ENCODE data around the gene AHNAK.
A peak's percentile ranks its signal among the peaks of the same experiment; 100 is the strongest.

The AHNAK gene

GRCh38 chr11:62494246-62494645 is 52.4 kb downstream of the AHNAK start:
- no peak for DNase-seq (ENCODE audit: low read depth)

- DNase-seq (ENCODE audit: low read depth): no peak
Measured at GRCh38 chr11:62493801-62494200, 52.8 kb downstream of the AHNAK start.

- no peak for DNase-seq (ENCODE audit: low read depth)
Measured at GRCh38 chr11:62492586-62492985, 54.0 kb downstream of the AHNAK start.

- DNase-seq (ENCODE audit: low read depth): no peak
Measured at GRCh38 chr11:62491571-62492329, 54.9 kb downstream of the AHNAK start.

- DNase-seq (ENCODE audit: low read depth): no peak
Measured at GRCh38 chr11:62489204-62489603, 57.4 kb downstream of the AHNAK start.

DNA sequence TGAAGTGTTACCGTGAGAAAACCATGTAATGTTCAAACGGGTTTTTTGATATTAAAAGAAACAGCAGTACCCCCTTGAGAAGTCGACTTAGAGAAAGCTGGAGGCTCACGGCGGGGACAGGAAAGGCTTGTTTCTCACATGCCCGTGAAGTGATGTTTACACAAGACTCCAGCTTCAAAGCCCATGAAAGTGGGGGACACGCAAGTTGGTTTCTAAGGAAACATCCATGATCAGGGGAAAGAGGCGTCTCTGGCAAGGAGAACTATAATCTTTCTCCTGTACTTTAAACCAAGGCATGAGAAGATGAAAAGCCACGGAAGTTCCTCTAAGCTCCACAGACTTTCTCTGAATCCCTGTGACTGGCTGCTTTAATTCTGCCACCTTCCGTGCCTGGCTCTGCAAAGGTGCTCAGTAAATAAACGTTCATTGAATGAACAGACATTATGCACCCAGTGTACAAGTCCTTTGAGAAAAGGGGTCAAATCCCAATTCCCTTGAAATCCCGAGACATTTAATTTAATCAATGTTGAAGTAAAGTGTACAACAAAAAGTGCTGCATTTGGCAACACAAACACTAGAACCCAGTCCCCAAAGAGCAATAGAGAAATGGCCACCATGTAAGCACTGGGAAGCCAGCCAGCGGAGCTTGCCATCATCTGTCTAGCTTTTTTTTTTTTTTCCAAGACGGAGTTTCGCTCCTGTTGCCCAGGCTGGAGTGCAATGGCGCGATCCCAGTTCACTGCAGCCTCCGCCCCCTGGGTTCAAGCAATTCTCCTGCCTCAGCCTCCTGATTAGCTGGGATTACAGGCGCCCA is 58.7 kb downstream of the AHNAK start:
- DNase-seq (ENCODE audit: low read depth): no peak

GRCh38 chr11:62487136-62487535 is 59.5 kb downstream of the AHNAK start:
- no peak for DNase-seq (ENCODE audit: low read depth)

DNA sequence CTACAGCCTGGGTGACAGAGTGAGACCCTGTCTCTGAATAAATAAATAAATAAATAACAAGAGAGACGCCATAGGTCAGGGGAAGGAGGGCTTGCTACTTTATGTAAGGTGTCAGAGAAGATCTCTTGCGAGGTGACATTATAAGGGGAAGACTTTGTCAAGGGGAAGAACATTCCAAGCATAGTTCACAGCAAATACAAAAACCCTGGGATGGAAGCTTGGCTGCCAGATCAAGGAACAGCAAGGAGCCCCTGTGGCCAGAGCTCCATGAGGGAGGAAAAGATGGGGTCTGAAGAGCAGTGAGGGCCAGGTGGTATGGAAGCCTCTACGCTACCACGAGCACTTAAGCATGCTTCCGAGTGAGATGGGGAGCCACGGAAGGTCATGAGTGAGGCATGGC is 62.3 kb downstream of the AHNAK start:
- no peak for DNase-seq (ENCODE audit: low read depth)

DNA sequence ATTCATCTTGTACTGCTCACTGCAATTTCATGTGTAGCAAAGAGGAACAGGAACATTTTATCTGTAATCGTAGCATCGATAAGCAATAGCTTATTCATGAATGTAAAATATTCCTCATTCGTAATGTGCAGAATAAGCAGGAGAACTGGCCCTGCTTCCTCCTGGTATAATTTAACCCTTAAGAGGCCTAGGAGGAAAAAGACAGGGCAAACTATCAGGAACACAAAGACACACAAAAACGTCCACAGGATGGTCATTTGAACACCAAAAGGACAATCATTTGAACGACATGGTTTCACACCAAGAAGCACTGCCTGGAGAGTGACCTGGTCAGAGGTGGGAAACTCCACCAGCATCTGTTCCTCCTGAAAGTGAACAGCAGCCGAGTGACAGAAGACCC is 63.9 kb downstream of the AHNAK start:
- DNase-seq (ENCODE audit: low read depth): no peak

GRCh38 chr11:62479631-62480201 is 66.9 kb downstream of the AHNAK start:
- DNase-seq (ENCODE audit: low read depth): no peak

DNA sequence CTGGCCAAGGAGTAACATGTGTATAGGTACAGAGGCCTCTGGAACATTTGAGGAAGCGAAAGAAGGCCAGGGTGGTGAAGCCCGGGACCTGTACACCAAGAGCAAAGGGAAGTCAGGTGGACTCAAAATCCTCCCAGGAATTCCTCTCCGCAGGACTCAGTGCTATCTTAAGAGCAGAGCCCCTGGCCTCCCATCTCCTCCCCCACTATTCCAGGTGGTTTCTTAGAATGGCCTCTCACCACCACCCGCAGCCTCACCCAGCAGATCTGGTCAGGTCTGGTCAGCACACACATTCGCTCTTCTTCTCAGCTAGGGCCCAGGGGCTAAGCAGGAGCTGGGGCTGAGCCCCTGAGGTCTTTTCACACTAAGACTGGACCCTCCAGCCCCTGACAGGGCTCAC is 68.7 kb downstream of the AHNAK start:
- no peak for DNase-seq (ENCODE audit: low read depth)

- peak; percentile 41 for DNase-seq (ENCODE audit: low read depth)
Measured at GRCh38 chr11:62472063-62472884, 74.3 kb downstream of the AHNAK start.

DNA sequence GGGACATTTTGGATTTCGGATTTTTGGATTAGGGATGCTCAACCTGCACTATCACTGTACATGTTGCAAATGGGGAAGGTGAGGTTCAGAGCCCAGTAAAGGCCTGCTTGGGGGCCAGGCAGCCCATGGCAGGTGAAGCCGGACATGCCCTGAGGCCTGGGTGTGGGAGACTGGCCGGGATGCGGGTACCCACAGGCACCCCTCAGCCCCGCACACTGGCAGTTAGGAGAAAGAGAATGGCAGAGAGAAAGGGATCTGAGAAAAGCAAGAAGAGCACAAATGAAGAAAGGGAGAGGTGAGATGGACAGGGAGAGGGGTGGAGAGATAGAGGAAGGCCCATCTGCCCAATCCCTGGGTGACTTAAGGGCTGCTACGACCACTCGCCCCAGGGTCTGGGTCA is 75.0 kb downstream of the AHNAK start:
- DNase-seq (ENCODE audit: low read depth): no peak

GRCh38 chr11:62468577-62468976 is 78.0 kb downstream of the AHNAK start:
- no peak for DNase-seq (ENCODE audit: low read depth)

DNA sequence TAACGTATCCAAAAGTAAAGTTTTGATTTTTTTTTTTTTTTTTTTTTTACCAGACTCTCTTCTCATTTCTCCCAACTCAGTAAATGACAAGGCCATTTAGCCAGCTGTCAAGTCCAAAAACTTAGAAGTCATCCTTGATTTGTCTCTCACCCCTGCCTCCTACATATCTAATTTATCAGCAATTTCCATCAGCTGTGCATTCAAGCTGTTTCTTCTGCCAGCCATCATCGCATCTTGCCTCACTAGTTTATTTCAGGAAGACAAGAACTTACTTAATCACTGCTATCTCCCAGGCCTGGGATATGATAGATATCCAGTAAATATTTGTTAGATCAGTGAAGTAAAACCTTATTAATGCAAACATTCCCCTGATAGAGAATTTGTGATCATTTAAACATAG is 80.2 kb downstream of the AHNAK start:
- DNase-seq (ENCODE audit: low read depth): no peak

- DNase-seq (ENCODE audit: low read depth): no peak
Measured at GRCh38 chr11:62464655-62465054, 82.0 kb downstream of the AHNAK start.

DNA sequence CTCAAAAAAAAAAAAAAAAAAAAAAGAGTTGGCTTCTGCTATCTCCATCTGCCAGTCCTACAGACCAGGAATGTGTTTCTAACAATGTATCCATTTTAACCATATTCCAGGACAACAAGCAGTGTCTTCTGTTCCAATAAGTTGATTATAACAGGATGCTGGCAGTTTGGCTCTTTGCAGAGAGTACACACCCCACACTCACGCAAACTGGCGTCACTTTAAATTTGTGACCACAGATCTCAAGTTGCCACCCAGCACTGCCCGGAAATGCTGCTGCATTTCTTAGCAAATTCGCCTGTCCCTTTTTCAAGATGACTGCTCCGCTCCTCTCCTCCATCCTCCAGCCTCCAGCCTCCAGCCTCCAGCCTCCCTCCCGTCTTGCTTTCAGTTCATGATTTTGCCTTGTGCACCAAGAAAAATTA is 83.5 kb downstream of the AHNAK start:
- no peak for DNase-seq (ENCODE audit: low read depth)

- DNase-seq (ENCODE audit: low read depth): no peak
Measured at GRCh38 chr11:62462508-62462892, 84.1 kb downstream of the AHNAK start.

DNA sequence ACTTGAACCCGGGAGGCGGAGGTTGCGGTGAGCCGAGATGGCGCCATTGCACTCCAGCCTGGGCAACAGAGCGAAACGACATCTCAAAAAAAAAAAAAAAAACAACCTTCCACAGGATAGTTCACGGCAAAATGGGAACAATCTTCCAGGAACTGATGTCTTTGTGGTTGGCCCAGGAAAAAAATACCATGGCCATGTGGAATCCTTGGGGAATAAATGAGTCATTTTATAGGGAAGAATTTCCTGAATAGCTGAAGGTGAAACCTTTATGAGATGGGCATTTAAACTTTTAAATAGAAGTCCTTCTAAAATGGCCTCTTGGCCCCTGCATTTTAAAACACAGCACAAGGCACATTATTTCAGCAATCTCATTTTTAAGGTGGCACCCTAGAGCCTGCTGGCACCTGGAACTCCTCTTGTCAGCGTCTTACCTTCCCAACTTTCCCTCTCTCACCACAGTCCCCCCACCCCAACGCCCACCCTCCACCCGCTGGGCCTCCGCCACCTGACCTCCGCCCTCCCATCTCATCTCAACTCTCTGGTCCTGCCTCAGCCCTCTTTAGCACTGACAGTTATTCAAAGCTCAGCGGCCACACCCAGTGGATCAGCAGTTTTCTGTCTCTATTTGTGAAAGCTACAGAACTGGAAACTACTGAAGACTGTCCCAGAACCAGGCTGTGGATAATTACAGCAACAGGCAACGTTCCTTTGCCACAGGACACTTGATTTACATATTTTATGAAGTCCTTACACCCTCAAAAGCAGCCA is 84.7 kb downstream of the AHNAK start:
- DNase-seq (ENCODE audit: low read depth): peak; percentile 72

DNA sequence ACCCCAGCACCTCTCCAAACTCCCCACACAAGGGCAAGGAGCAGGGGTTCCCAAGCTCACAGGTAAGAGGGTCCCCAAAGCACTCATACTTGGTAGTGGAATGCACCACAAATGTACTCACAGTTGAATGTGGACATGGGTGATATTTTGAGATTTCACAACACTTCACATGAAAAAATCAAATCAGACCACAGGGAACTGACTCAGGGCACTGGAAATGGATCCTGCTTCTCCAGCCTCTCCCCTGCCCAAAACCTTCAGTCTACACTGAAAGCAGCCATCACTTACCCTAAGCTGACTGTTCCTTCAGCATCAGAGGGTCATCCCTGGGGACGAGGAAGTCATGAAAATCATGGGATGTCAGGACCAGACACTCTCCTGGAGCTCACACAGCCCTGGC is 87.5 kb downstream of the AHNAK start:
- no peak for DNase-seq (ENCODE audit: low read depth)

DNA sequence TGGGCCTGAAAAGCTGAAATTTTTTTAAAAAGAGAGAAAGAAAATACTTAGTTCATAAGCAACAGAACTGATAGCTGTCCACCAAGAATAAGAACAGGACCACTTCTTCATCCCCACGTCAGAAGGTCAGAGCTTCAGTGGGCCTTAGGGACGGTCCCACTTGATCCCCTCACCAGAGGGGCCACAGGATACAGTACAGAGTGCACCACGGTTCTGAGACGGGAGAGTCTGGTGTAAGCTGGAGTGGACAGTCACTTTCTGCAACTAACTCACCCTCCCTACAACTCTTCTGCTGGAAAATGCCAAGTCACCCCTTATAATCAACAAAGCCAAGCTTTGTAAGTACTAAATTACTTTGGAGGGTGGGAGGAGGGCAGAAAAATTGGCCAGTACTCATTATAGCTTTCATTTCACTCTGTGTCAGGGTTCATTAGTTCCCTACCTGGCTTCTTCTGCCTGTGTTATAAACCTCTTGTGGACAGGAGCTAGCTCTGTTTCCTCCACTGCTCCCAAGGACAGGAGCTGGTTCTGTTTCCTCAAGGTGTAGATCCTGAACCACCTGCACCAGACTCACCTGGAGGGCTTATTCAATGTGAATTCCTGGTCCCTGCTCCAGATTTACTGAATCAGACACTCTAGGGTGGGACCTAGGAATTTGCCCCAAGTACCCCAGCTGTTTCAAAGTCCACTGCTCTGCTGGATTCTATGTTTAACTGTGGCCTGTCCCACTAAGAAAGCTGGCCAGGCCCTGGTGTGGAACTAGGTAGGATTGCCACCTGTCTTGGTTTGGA is 88.2 kb downstream of the AHNAK start:
- no peak for DNase-seq (ENCODE audit: low read depth)

All from HS-5 (cell line).